Liver (tissue), 9 donors: ENCODE data around the gene MARCHF9. TPM values are rescaled to one million over a fixed set of nuclear protein-coding genes. Genes with fewer than 3 reads are reported as not detected.

Experiments
- DNase-seq: peaks from one replicate; pipeline ENCODE4 v3.0.0-alpha.2; 2017; ENCODE audit warnings: low spot score
- H3K27ac ChIP-seq, 2 donors: one replicate each; pipeline ENCODE4 v1.7.0; 2013; ENCODE audit warnings: inconsistent platforms in 2 of 2, low read length in 2 of 2, control low read depth in 1 of 2, low read depth in 1 of 2, mild to moderate bottlenecking in 1 of 2
- H3K27me3 ChIP-seq, 4 donors: one replicate each; pipeline versions ENCODE4 v1.6.1 to v1.7.0; 2013; ENCODE audit warnings: low read length in 3 of 4, inconsistent platforms in 1 of 4, mild to moderate bottlenecking in 1 of 4, moderate library complexity in 1 of 4; ENCODE audit not compliant: control insufficient read depth in 4 of 4, insufficient read depth in 4 of 4
- H3K36me3 ChIP-seq, 4 donors: one replicate each; pipeline versions ENCODE4 v1.6.1 to v1.7.0; 2013; ENCODE audit warnings: low read length in 3 of 4, mild to moderate bottlenecking in 3 of 4, low read depth in 1 of 4, moderate library complexity in 1 of 4; ENCODE audit not compliant: control insufficient read depth in 4 of 4, insufficient read depth in 3 of 4
- H3K4me1 ChIP-seq, 4 donors: one replicate each; pipeline versions ENCODE4 v1.6.1 to v1.7.0; 2013; ENCODE audit warnings: low read length in 3 of 4, mild to moderate bottlenecking in 3 of 4, moderate library complexity in 1 of 4; ENCODE audit not compliant: control insufficient read depth in 4 of 4, insufficient read depth in 4 of 4
- H3K4me3 ChIP-seq, 3 donors: one replicate each; pipeline versions ENCODE4 v1.6.1 to v1.7.0; 2013; ENCODE audit warnings: low read length in 3 of 3, control low read depth in 1 of 3, low read depth in 1 of 3, mild to moderate bottlenecking in 1 of 3
- H3K9ac ChIP-seq, 2 donors: one replicate each; pipeline ENCODE4 v1.7.0; 2013; ENCODE audit warnings: low read length in 2 of 2, mild to moderate bottlenecking in 2 of 2, moderate library complexity in 2 of 2, control low read depth in 1 of 2, low read depth in 1 of 2
- H3K9me3 ChIP-seq, 4 donors: one replicate each; pipeline versions ENCODE4 v1.6.1 to v1.7.0; 2013; ENCODE audit warnings: low read length in 3 of 4; ENCODE audit not compliant: control insufficient read depth in 4 of 4
- CTCF ChIP-seq: fragments of 150-350 bp; IDR thresholded peaks from 2 replicates; pipeline ENCODE4 v1.5.1; 2017; ENCODE audit warnings: improper control_type of control experiment, low read depth, low read length; ENCODE audit not compliant: missing input control
- EGR1 ChIP-seq, 2 donors: IDR thresholded peaks; 2 replicates each; pipeline ENCODE4 v1.6.1; 2016 to 2018; ENCODE audit warnings: antibody characterized with exemption in 2 of 2, low read depth in 2 of 2
- FOXA1 ChIP-seq: IDR thresholded peaks from 2 replicates; pipeline ENCODE4 v1.6.1; 2016; ENCODE audit warnings: antibody characterized with exemption
- FOXA2 ChIP-seq: IDR thresholded peaks from 2 replicates; pipeline ENCODE4 v1.6.1; 2016; ENCODE audit warnings: antibody characterized with exemption
- HNF4A ChIP-seq, 2 donors: conservative IDR thresholded peaks; 2 replicates each; pipeline ENCODE4 v1.6.1; 2016; ENCODE audit warnings: antibody characterized with exemption in 2 of 2, mild to moderate bottlenecking in 2 of 2
- HNF4G ChIP-seq: IDR thresholded peaks from 2 replicates; pipeline ENCODE4 v1.6.1; 2016; ENCODE audit warnings: antibody characterized with exemption
- MAX ChIP-seq: IDR thresholded peaks from 2 replicates; pipeline ENCODE4 v1.6.1; 2016; ENCODE audit warnings: antibody characterized with exemption
- NR2F2 ChIP-seq: IDR thresholded peaks from 2 replicates; pipeline ENCODE4 v1.6.1; 2016; ENCODE audit warnings: antibody characterized with exemption
- RAD21 ChIP-seq, 2 donors: IDR thresholded peaks; 2 replicates each; pipeline ENCODE4 v1.6.1; 2016; ENCODE audit warnings: antibody characterized with exemption in 2 of 2, mild to moderate bottlenecking in 2 of 2
- REST ChIP-seq: IDR thresholded peaks from 2 replicates; pipeline ENCODE4 v1.6.1; 2016; ENCODE audit warnings: antibody characterized with exemption, mild to moderate bottlenecking
- RXRA ChIP-seq, 2 donors: IDR thresholded peaks; 2 replicates each; pipeline ENCODE4 v1.6.1; 2017 to 2018; ENCODE audit warnings: antibody characterized with exemption in 2 of 2, mild to moderate bottlenecking in 1 of 2
- SP1 ChIP-seq: IDR thresholded peaks from 2 replicates; pipeline ENCODE4 v1.6.1; 2018; ENCODE audit warnings: antibody characterized with exemption, mild to moderate bottlenecking
- TAF1 ChIP-seq: conservative IDR thresholded peaks from 2 replicates; pipeline ENCODE4 v1.6.1; 2016; ENCODE audit warnings: antibody characterized with exemption, mild to moderate bottlenecking
- YY1 ChIP-seq: IDR thresholded peaks from 2 replicates; pipeline ENCODE4 v1.6.1; 2016; ENCODE audit warnings: antibody characterized with exemption, mild to moderate bottlenecking
- WGBS: extraction: QIAGEN DNeasy Blood & Tissue Kit; methylation state at CpG from one replicate; pipeline ENCODE4 v1.1.7; 2013; 5-methylcytosine and 5-hydroxymethylcytosine counted together
- polyA plus RNA-seq, 2 donors: library from polyadenylated mRNA; stranded (reverse) in 1 of 2; unstranded in 1 of 2; fragments of 200-250 nt in 1 of 2; fragments of >200 nt in 1 of 2; fragmentation: Nextera tagmentation in 1 of 2; extraction: Ambion mirVana in 1 of 2; gene quantifications; one replicate each; pipeline versions ENCODE4 v1.2.1 to v1.2.3, GENCODE V29; 2013 to 2015
- total RNA-seq, 2 donors: library from RNA; depleted of rRNA; stranded (reverse); fragments of >200 nt; gene quantifications; one replicate each; pipeline ENCODE4 v1.2.3, GENCODE V29; 2014
- TF ChIP-seq, protein P1 (sequence below): IDR thresholded peaks from 2 replicates; pipeline ENCODE4 v1.6.1; 2016; ENCODE audit warnings: antibody characterized with exemption
- donor health status: healthy.
- donor health status: healthy.
- donor health status: healthy.
- donor health status: healthy.
- donor health status: healthy.

MARCHF9 gene
- total and polyA plus RNA-seq, 4 donors, result 1.1 to 3.0 (median 2.2) TPM

DNA sequence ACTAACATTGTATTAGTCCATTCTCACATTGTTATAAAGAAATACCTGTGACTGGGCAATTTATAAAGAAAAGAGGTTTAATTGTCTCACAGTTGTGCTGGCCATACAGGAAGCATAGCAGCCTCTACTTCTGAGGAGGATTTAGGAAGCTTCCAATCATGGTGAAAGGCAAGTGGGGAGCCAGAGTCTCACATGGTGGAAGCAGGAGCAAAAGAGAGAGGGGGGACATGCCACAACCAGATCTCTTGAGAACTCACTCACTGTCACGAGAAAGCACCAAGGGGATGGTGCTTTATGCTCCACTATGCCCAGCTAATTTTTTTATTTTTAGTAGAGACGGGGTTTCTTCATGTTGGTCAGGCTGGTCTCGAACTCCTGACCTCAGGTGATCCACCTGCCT lies 47.7 kb upstream of the MARCHF9 start (continued):
- TF ChIP-seq CTCF, result no peak
- no peak for TF ChIP-seq HNF4G
- no peak for TF ChIP-seq SP1
- no peak for TF ChIP-seq MAX
- TF ChIP-seq FOXA2, result no peak
- no peak for TF ChIP-seq HNF4A (conservative IDR thresholded peaks at IDR 0.05)
- no peak for TF ChIP-seq YY1
- no peak for TF ChIP-seq EGR1 (IDR thresholded peaks at IDR 0.05; ENCODE audit: low read depth in 2 of 2)
- no peak for TF ChIP-seq FOXA1
- TF ChIP-seq, protein P1, sequence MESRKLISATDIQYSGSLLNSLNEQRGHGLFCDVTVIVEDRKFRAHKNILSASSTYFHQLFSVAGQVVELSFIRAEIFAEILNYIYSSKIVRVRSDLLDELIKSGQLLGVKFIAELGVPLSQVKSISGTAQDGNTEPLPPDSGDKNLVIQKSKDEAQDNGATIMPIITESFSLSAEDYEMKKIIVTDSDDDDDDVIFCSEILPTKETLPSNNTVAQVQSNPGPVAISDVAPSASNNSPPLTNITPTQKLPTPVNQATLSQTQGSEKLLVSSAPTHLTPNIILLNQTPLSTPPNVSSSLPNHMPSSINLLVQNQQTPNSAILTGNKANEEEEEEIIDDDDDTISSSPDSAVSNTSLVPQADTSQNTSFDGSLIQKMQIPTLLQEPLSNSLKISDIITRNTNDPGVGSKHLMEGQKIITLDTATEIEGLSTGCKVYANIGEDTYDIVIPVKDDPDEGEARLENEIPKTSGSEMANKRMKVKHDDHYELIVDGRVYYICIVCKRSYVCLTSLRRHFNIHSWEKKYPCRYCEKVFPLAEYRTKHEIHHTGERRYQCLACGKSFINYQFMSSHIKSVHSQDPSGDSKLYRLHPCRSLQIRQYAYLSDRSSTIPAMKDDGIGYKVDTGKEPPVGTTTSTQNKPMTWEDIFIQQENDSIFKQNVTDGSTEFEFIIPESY, result no peak
- TF ChIP-seq NR2F2, result no peak

DNA sequence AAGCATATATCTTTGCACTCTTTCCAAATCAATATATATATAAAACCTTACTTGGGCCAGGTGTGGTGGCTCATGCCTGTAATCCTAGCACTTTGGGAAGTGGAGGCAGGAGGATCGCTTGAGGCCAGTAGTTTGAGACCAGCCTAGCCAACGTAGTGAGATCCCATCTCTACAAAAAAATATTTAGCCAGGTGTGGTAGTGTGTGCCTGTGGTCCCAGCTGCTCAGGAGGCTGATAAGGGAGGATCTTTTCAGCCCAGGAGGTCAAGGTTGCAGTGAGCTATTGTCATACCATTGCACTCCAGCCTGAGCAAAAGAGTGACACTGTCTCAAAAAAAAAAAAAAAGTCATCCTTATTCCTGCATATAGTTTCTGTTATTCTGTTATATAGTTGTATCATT lies 46.6 kb upstream of the MARCHF9 start:
- Histone ChIP-seq H3K9me3 (no peaks in the 10 kb centered on the region), H3K27ac (no peak overlapping the region), H3K4me1 (no peaks in the 10 kb centered on the region), H3K27me3 (no peaks in the 10 kb centered on the region), H3K36me3 (peaks cover 8 to 20% (median 12%) of the 10 kb centered on the region in 4 donors), H3K9ac (no peak overlapping the region), H3K4me3 (no peak overlapping the region)
- TF ChIP-seq NR2F2, result no peak
- no peak for TF ChIP-seq CTCF
- no peak for TF ChIP-seq EGR1 (IDR thresholded peaks at IDR 0.05; ENCODE audit: low read depth in 2 of 2)
- TF ChIP-seq, protein P1, result no peak
- no peak for TF ChIP-seq YY1
- no peak for TF ChIP-seq MAX
- no peak for TF ChIP-seq HNF4A (conservative IDR thresholded peaks at IDR 0.05)
- TF ChIP-seq FOXA1, result no peak
- no peak for TF ChIP-seq TAF1
- TF ChIP-seq RXRA (IDR thresholded peaks at IDR 0.05), result no peak
- no peak for TF ChIP-seq RAD21 (IDR thresholded peaks at IDR 0.05)
- no peak for TF ChIP-seq REST
- 96% methylated on average over 2 of the region's 2 CpGs for WGBS
- no peak for DNase-seq
